Esophagus muscularis mucosa (tissue), 4 donors: ENCODE results near the gene ITGAX.

Experiments used
- CTCF ChIP-seq, 3 experiments: fragments of 200-600 bp in 2 of 3; fragments of 450-650 bp in 1 of 3; sonication (generic) in 2 of 3; IDR thresholded peaks; one replicate each; pipeline ENCODE4 v1.5.1; 2017 to 2019; ENCODE audit warnings: antibody characterized with exemption in 3 of 3, mild to moderate bottlenecking in 2 of 3, moderate library complexity in 1 of 3
- EP300 ChIP-seq: sonication (generic); formaldehyde crosslinking; IDR thresholded peaks from one replicate; pipeline ENCODE4 v1.6.1; 2017; ENCODE audit warnings: antibody characterized with exemption
- POLR2A ChIP-seq: fragments of 450-650 bp; IDR thresholded peaks from one replicate; pipeline ENCODE4 v1.6.1; 2017; ENCODE audit warnings: antibody characterized with exemption, moderate library complexity, mild to moderate bottlenecking, low read depth

- TF ChIP-seq CTCF (IDR thresholded peaks at IDR 0.05) (no peak), POLR2A (no peak), EP300 (no peak)
These were observed 2.5 kb downstream of the ITGAX start for GRCh38 chr16:31357324-31358109.
